ENCODE results near the gene FNBP1.

Gene FNBP1

DNA sequence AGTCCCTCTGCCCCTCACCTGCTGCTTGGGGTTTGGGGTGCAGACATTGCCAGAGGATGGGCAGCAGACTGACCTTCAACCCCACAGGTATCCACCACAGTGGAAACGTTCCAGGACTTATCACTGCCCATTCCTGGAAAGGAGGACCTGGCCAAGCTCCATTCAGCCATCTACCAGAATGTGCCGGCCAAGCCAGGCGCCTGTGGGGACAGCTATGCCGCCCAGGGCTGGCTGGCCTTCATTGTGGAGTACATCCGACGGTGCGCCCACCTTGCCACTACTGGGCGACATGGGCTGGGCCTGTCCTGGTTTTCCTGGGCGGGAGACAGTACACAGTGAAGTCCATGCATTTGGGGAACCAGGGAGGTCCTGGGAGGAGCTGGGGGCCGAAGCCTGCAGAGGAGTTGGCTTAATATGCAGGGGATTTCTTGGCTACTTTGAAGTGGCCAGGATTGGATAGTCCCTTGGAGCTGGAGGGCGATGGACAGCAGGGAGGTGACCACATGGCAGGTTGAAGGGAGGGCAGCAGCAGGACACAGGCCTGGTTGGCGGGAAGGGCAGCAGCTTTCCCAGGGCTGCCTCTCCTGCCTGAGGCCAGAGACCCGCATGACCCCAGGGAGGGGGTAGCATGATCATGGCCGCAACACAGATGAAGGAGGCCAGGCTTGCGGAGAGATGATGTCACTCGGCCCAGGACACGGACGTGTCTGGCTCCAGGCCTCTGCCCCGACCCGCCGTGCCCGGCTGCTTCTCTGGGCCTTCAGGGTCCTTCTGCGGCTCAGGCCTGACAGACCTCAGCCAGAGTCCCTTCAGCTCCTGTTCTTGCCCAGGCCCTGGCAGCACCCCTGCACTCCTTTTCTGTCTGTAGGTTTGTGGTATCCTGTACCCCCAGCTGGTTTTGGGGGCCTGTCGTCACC is 173.1 kb downstream of the FNBP1 start:
- no peak for DNase-seq

DNA sequence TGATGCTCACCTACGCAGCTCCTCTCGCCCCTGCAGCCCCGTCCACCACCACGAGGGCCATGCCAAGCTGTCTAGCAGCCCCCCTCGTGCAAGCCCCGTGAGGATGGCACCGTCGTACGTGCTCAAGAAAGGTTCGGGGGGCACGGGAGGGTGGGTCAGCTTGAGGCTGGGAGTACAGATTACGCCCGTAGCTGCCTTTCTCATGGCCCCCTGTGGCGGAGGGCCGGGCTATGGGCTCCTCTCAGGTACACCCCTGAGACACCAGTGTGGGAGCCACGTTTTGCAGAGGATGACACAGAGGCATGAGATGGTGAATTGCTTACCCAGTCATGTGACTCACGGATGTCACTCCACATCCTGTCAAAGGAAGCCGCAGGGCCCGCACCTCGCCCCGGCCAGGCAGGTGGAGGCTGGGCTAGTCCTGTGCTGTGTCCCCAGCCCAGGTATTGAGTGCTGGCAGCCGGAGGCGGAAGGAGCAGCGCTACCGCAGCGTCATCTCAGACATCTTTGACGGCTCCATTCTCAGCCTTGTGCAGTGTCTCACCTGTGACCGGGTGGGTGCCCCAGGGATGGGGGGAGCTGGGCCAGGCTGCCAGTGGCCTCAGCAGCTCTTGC is 174.0 kb downstream of the FNBP1 start:
- DNase-seq, result no peak

DNA sequence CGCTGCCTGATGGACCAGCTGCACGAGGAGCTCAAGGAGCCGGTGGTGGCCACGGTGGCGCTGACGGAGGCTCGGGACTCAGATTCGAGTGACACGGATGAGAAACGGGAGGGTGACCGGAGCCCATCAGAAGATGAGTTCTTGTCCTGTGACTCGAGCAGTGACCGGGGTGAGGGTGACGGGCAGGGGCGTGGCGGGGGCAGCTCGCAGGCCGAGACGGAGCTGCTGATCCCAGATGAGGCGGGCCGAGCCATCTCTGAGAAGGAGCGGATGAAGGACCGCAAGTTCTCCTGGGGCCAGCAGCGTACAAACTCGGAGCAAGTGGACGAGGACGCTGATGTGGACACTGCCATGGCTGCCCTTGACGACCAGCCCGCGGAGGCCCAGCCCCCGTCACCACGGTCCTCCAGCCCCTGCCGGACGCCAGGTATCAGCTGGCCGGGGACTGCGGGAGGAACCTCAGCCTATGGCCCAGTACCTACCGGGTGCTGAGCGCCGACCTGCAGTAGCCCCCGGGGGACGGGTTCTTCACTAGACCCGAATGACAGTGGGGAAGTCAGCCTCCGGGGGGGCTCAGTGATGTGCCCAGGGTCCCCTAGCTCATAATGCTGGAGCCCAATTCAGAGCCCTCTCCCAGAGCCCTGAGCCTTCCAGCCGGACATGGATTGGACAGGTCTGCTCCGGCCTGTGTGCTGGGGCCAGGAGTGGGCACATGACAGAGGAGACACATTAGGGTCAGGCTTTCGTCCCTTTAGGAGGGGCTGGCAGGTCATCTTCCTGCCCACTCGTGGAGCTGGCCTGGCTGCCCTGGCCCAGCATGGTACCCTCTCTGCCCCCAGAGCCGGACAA is 174.7 kb downstream of the FNBP1 start:
- no peak for DNase-seq

GRCh38 chr9:129867136-129868022 is 175.6 kb downstream of the FNBP1 start:
- no peak for DNase-seq

GRCh38 chr9:129866394-129867135 is 176.4 kb downstream of the FNBP1 start:
- no peak for DNase-seq

- no peak for DNase-seq
Observed at GRCh38 chr9:129865668-129866320, 177.2 kb downstream of the FNBP1 start.

- no peak for DNase-seq
Observed at GRCh38 chr9:129864991-129865647, 177.9 kb downstream of the FNBP1 start.

DNA sequence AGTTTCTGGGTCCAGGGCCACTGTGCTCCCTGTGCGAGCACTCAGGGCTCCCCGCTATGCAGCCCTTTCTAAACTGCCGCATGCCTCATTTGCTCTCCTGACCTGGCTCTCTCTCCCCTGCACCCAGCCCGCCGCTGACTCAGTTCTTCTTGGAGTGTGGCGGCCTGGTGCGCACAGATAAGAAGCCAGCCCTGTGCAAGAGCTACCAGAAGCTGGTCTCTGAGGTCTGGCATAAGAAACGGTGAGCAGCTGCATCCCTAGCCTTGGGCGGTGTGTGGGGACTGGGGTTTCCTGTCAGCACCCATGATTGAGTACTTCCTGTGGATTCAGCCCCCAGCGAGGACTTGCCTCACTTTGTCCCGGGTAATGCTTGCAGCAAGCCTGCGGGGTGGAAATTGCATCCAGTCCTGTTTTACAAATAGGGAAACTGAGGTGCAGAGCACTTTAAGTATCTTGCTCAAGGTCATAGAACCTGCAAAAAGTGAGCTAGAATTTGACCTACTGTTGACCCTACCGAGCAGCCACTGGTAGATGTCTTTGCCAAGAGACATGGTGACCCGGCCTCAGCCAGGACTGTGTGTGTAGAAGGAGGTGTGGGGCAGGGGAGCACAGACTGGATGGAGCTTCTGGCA is 179.8 kb downstream of the FNBP1 start:
- DNase-seq, result peak; percentile 92

DNA sequence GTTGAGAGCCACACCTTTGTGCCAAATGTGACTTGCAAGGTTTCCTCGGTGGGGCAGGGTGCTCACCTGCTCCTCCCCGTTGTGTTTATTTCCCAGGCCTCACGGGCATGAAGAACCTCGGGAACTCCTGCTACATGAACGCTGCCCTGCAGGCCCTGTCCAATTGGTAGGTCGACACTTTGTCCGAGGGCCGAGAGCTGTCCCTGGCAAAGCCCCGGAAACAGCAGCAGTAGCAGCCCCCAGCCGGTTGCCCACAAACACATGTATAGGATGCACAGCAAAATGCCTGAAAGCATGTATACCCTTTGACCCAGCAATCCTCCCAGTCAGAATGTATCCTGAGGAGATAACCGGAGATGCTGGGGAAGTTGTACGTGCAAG is 181.6 kb downstream of the FNBP1 start:
- no peak for DNase-seq

- no peak for DNase-seq
Observed at GRCh38 chr9:129860653-129861446, 182.1 kb downstream of the FNBP1 start.

- DNase-seq, result no peak
Observed at GRCh38 chr9:129858167-129858962, 184.6 kb downstream of the FNBP1 start.

DNA sequence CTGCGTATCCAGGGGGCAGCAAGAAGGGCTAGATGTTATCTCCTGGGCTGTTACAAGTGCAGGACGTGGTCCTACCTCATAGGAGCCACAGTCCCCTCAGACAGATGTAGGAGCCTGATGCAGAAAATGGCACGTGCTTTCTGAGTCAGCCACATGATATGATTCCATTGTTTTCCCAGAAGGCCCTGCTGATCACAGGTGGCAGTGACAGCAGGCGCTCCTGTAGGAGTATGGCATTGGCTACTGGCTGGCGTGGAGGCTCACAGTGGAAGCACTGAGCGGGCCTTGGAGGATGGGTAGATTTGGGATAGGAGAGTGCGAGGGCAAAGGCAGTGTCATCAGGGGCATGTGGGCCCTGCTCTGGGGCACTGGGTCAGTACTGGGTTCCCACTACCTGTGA is 185.8 kb downstream of the FNBP1 start:
- DNase-seq, result no peak

DNA sequence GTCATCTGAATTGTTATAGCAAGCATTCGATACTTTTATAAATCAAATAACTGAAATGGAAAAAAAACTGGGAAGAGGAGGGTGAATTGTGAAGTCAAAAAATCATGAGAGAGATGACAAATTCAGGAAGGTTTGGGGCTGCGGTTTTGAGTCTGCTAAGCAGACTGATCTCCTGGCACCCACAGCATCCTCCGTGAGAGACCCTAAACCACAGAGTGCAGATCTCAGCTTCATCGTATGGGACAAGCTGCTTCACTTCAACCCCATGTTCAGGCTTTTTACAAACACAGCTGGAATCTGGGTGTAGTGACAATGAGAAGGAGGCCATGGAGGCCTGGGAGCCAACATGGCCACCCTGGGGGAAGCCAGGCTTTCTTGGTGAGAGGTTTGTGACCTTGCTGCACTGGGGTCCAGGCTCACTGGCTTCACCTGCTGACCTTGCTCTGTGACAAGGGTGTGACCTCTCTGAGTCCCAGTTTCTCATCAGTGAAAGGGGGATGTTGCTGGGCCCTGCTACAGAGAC is 188.3 kb downstream of the FNBP1 start:
- DNase-seq, result no peak

DNA sequence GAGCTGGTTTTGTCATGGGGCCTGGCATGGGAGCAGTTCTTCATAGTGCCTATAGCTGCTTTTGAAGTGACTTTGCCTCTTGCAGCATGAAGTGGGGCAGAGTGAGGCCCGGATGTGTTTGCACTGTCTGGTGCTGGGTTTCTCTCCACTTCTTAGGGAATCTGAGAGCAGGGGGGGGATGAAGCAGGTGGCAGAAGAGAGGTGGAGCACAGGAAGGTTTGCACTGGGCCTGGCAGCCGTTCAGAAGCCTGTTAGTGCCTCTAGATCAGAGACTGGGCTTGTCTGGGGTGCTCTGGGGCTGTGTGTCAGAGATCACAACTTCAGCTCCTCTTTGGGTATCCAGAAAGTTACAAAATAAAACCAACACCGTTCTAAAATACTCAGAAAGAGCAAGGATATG is 189.4 kb downstream of the FNBP1 start:
- no peak for DNase-seq

DNA sequence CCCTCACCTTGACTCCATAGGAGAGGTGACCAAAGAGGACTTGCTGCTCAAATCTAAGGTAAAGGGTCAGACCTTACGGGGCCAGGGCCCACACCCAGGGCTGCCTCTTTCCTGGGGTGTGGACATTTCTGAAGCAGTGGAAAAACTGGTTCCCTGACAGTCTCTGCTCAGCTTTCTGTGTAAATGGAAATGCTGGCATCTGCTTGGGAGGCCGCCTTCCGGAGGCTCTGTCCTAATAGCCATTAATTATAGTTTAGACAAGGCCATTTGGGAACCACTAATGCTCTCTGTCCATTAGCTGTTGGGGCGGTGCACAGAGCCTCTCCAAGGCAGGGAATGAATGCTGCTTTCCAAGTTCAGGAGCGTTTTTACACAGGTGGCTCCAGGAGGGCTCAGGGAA is 190.4 kb downstream of the FNBP1 start:
- no peak for DNase-seq

DNA sequence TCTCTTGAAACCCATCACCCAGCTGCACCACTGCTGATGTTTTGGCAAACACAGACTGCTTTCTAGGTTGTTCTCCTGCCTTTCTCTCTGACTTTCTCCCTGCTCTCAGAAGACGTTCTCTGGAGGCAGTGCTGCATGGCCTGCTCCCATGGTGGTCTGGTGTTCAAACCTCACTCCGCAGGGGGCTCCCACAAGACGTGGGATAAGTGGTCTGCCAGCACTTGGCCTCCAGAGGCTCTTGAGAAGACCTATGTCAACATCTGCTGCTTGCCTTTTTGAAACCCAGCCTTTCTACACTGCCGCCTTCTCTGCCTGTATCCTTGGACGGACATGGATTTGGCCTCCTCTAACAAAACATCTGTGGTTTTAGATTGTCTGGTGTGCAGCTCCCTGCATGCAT is 191.2 kb downstream of the FNBP1 start:
- no peak for DNase-seq

DNA sequence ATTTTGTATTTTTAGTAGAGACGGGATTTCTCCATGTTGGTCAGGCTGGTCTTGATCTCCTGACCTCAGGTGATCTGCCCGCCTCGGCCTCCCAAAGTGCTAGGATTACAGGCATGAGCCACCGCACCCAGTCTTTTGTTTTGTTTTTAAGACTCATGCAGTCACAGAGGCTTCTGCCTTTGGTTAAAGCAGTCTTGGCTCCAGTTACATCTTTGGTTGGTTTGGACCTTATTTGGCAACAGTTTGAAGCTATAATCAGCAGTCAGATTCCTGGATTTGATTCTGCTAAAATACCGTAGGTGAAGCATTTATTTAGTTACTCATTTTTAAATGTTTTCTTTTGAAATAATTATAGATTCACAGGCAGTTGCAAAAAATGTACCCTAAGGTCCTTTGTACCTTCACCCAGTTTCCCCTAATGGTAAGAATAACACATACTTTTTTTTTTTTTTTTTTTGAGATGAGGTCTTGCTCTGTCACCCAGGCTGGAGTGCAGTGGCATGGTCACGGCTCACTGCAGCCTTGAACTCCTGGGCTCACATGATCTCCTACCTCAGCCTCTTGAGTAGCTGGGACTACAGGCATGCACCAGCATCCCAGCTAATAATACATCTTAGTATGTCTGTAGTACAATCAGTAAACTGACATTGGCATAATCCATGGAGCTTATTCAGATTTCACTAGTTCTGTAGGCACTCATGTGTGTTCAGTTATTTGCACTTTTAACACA is 192.0 kb downstream of the FNBP1 start:
- no peak for DNase-seq
